GM23248 (cell line): ENCODE data around the gene UBR3.

ENCODE experiments used
- EZH2 ChIP-seq: fragments of 200-600 bp; sonication (generic); IDR thresholded peaks from 2 replicates; pipeline ENCODE4 v1.6.1; 2018; ENCODE audit warnings: antibody characterized with exemption, mild to moderate bottlenecking; ENCODE audit not compliant: insufficient read depth, poor library complexity, severe bottlenecking
- EZH2phosphoT487 ChIP-seq: fragments of 200-600 bp; sonication (generic); IDR thresholded peaks from 2 replicates; pipeline ENCODE4 v1.6.1; 2018; ENCODE audit warnings: antibody characterized with exemption, moderate library complexity, mild to moderate bottlenecking, low read depth; ENCODE audit not compliant: insufficient read depth

DNA sequence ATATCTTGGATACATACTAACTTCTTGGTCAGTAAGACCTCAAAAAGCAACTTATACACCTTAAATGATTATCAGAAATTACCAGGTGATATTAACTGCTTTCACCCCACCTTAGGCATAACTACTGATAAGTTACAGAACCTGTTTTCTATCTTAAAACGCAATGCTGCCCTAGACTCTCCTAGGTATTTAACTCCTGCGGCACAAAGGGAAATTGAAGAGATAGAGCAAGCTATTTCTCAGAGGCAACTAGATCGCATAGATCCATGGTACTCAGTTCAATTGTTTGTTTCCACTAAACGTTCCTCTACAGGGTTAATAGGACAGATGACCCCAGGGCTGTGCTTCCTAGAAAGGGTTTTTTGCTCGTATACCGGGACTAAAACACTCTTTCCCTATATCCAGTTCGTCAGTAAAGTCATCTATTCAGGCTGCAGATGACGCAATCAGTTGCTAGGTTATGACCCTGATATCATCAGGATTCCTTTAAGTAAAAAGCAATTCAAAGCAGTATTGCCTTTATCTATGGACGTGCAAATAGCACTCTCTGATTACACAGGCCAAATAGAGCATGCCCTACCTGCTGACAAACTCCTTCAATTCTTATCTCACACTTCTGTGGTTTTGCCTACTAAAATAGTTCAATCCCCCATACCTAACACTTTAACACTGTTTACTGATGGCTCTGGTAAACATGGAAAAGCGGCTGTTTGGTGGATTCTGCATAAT is 288.4 kb downstream of the UBR3 start:
- TF ChIP-seq EZH2phosphoT487 (no peak), EZH2 (no peak)
